ENCODE data around the gene ERO1A. TPM values are rescaled to one million over a fixed set of nuclear protein-coding genes. Genes with fewer than 3 reads are reported as not detected.

The ERO1A gene
- total and polyA plus RNA-seq, 9 of the 15 experiments (the other 6 are each of a cell fraction or from before 2014, with no cell fraction given) = 11.0 to 46.2 (median 27.6) TPM

DNA sequence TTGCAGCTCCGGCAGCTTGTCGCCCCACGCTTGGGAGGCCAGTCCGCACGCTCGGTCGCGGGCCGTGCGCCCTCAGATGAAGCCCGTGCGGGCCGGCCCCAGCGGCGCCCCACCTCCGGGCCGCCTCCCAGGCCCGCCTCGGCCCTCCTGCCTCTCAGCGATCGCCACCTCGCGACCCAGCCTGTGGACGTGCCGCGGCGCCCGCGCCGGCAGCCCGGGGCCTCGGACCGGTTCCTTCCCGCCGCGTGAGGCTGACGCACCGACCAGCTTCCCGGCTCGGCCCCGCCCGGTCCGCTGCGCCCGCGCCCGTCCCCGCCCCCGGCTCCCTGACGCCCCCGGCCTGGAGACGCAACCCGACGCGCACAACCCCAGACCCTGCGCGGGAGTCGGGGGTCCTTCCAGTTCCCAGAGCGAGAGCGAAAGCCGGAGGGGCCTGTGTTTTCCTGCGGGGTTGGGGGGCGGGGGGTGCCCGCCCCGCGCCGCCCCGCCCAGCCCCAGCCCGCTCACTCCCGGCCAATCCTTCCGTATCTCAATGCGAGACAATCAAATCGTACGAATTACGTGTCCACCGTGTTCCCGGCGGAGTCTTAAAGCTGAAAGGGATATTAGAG, at the start of gene ERO1A (continued):
- TF ChIP-seq ZNF449 (CRISPR knock-in tag; IDR thresholded peaks at IDR 0.05) (no peak), NUFIP1 (IDR thresholded peaks at IDR 0.05; ENCODE audit: partially characterized antibody) (no peak), HMG20A (CRISPR knock-in tag; conservative IDR thresholded peaks at IDR 0.05) (no peak), ZNF277 (CRISPR knock-in tag; IDR thresholded peaks at IDR 0.05; ENCODE audit: borderline replicate concordance) (no peak), RNF219 (CRISPR knock-in tag; IDR thresholded peaks at IDR 0.05) (no peak), PHF20 (IDR thresholded peaks at IDR 0.05; ENCODE audit: partially characterized antibody) (no peak), SMARCA5 (IDR thresholded peaks at IDR 0.05) (no peak), ZNF79 (CRISPR knock-in tag; IDR thresholded peaks at IDR 0.05; ENCODE audit: low read depth) (no peak), SETDB1 (IDR thresholded peaks at IDR 0.05; ENCODE audit: low read length) (no peak), TCF7 (IDR thresholded peaks at IDR 0.05; ENCODE audit: borderline replicate concordance) (no peak), CSDE1 (IDR thresholded peaks at IDR 0.05) (no peak)
- TF ChIP-seq, protein P1, sequence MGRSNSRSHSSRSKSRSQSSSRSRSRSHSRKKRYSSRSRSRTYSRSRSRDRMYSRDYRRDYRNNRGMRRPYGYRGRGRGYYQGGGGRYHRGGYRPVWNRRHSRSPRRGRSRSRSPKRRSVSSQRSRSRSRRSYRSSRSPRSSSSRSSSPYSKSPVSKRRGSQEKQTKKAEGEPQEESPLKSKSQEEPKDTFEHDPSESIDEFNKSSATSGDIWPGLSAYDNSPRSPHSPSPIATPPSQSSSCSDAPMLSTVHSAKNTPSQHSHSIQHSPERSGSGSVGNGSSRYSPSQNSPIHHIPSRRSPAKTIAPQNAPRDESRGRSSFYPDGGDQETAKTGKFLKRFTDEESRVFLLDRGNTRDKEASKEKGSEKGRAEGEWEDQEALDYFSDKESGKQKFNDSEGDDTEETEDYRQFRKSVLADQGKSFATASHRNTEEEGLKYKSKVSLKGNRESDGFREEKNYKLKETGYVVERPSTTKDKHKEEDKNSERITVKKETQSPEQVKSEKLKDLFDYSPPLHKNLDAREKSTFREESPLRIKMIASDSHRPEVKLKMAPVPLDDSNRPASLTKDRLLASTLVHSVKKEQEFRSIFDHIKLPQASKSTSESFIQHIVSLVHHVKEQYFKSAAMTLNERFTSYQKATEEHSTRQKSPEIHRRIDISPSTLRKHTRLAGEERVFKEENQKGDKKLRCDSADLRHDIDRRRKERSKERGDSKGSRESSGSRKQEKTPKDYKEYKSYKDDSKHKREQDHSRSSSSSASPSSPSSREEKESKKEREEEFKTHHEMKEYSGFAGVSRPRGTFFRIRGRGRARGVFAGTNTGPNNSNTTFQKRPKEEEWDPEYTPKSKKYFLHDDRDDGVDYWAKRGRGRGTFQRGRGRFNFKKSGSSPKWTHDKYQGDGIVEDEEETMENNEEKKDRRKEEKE (IDR thresholded peaks at IDR 0.05; ENCODE audit: borderline replicate concordance in 1 of 2, control insufficient read depth in 1 of 2, low read depth in 2 of 2, low read length in 1 of 2) = no peak

Data from K562 (cell line).